ENCODE data around the gene HOTAIR.
A peak's percentile ranks its signal among the peaks of the same experiment; 100 is the strongest.

The HOTAIR gene

GRCh38 chr12:54010972-54011664, 36.4 kb upstream of the HOTAIR start:
- no peak for DNase-seq

GRCh38 chr12:54010053-54010971, 35.6 kb upstream of the HOTAIR start:
- DNase-seq, result no peak

- no peak for DNase-seq
Observed at GRCh38 chr12:54009171-54010052, 34.7 kb upstream of the HOTAIR start.

- DNase-seq, result no peak
Observed at GRCh38 chr12:54008260-54008552, 33.5 kb upstream of the HOTAIR start.

- DNase-seq, result no peak
Observed at GRCh38 chr12:54007538-54008259, 32.9 kb upstream of the HOTAIR start.

- DNase-seq, result no peak
Observed at GRCh38 chr12:54006559-54007220, 31.9 kb upstream of the HOTAIR start.

GRCh38 chr12:54005853-54006558, 31.3 kb upstream of the HOTAIR start:
- peak; percentile 88 for DNase-seq

GRCh38 chr12:54005531-54005852, 30.7 kb upstream of the HOTAIR start:
- DNase-seq, result no peak

GRCh38 chr12:54004841-54005530, 30.2 kb upstream of the HOTAIR start:
- no peak for DNase-seq

GRCh38 chr12:54004063-54004840, 29.5 kb upstream of the HOTAIR start:
- DNase-seq, result no peak

GRCh38 chr12:54003625-54004024, 28.9 kb upstream of the HOTAIR start:
- DNase-seq, result no peak

GRCh38 chr12:54002915-54003389, 28.2 kb upstream of the HOTAIR start:
- no peak for DNase-seq

GRCh38 chr12:54002278-54002914, 27.6 kb upstream of the HOTAIR start:
- DNase-seq, result no peak

GRCh38 chr12:54001283-54002187, 26.8 kb upstream of the HOTAIR start:
- no peak for DNase-seq

GRCh38 chr12:54000116-54001114, 25.7 kb upstream of the HOTAIR start, which contains the start of gene HOXC9:
HOXC9 (plus strand) TSS chr12:54000161; CDS start chr12:54000189, 28 bp downstream.
- DNase-seq, result no peak

- no peak for DNase-seq
Observed at GRCh38 chr12:53999559-54000115, 24.9 kb upstream of the HOTAIR start.

GRCh38 chr12:53998900-53999236, 24.1 kb upstream of the HOTAIR start:
- DNase-seq, result no peak

Data from stimulated activated CD4-positive, alpha-beta T cell treated with anti-CD3 and anti-CD28 coated beads, Interleukin-2, amount 100 ng/mL, for 48 hours (primary cell).